ENCODE data around the gene NTRK1.

GRCh38 chr1:156840186-156840897, 20.3 kb upstream of the NTRK1 start:
- TF ChIP-seq, protein P1, sequence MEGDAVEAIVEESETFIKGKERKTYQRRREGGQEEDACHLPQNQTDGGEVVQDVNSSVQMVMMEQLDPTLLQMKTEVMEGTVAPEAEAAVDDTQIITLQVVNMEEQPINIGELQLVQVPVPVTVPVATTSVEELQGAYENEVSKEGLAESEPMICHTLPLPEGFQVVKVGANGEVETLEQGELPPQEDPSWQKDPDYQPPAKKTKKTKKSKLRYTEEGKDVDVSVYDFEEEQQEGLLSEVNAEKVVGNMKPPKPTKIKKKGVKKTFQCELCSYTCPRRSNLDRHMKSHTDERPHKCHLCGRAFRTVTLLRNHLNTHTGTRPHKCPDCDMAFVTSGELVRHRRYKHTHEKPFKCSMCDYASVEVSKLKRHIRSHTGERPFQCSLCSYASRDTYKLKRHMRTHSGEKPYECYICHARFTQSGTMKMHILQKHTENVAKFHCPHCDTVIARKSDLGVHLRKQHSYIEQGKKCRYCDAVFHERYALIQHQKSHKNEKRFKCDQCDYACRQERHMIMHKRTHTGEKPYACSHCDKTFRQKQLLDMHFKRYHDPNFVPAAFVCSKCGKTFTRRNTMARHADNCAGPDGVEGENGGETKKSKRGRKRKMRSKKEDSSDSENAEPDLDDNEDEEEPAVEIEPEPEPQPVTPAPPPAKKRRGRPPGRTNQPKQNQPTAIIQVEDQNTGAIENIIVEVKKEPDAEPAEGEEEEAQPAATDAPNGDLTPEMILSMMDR (IDR thresholded peaks at IDR 0.05): no peak
- no peak for TF ChIP-seq POLR2A (IDR thresholded peaks at IDR 0.05)

Measured in thyroid gland (tissue), 4 donors.